H1 (cell line): ENCODE data around the gene CTNND2. TPM values are rescaled to one million over a fixed set of nuclear protein-coding genes. Genes with fewer than 3 reads are reported as not detected.

Source experiments
- CTCF ChIA-PET: fragments of 300-600 bp; sonication (Branson Sonifier 250); formaldehyde crosslinking; loops from one replicate; lab custom pipeline; 2021; ENCODE audit not compliant: partially characterized antibody; lab: Charles Lee
- POLR2A ChIA-PET: fragments of 300-600 bp; sonication (Branson Sonifier 250); formaldehyde crosslinking; loops from one replicate; lab custom pipeline; 2021; ENCODE audit warnings: inconsistent platforms; ENCODE audit not compliant: partially characterized antibody; lab: Charles Lee
- DNase-seq, 2 experiments: peaks; one replicate each; pipeline versions ENCODE4 v3.0.0 to v3.0.0-alpha.2; 2010 to 2022; ENCODE audit warnings: low spot score in 2 of 2, low read depth in 1 of 2, mixed read lengths in 1 of 2
- FAIRE-seq: peaks from 2 replicates; lab custom pipeline; 2011; peaks lifted over from hg19 to GRCh38; lab: Jason Lieb, UNC
- H2AFZ ChIP-seq: 2 replicates; pipeline ENCODE4 v1.8.1; 2012; ENCODE audit warnings: low read length, inconsistent platforms
- H2AK5ac ChIP-seq: 2 replicates; pipeline ENCODE4 v1.6.1; 2013; ENCODE audit warnings: low read depth, low read length
- H2BK120ac ChIP-seq: replicated peaks from 2 replicates; pipeline ENCODE3; 2013; ENCODE audit warnings: low read depth, low read length, inconsistent platforms
- H2BK12ac ChIP-seq: 2 replicates; pipeline ENCODE4 v1.6.1; 2013; ENCODE audit warnings: low read depth, low read length
- H2BK15ac ChIP-seq: 2 replicates; pipeline ENCODE4 v1.6.1; 2013; ENCODE audit warnings: low read length
- H2BK20ac ChIP-seq: 2 replicates; pipeline ENCODE4 v1.6.1; 2013; ENCODE audit warnings: low read length
- H2BK5ac ChIP-seq: 2 replicates; pipeline ENCODE4 v1.6.1; 2013; ENCODE audit warnings: low read depth, low read length
- H3K14ac ChIP-seq: 2 replicates; pipeline ENCODE4 v1.6.1; 2013; ENCODE audit warnings: inconsistent platforms; ENCODE audit not compliant: insufficient read length
- H3K18ac ChIP-seq: 2 replicates; pipeline ENCODE4 v1.6.1; 2013; ENCODE audit warnings: low read length; ENCODE audit errors: extremely low read depth
- H3K23ac ChIP-seq: 2 replicates; pipeline ENCODE4 v1.6.1; 2013; ENCODE audit warnings: inconsistent platforms; ENCODE audit not compliant: insufficient read length
- H3K23me2 ChIP-seq: 2 replicates; pipeline ENCODE4 v1.6.1; 2013; ENCODE audit warnings: low read depth, low read length
- H3K27ac ChIP-seq: 2 replicates; pipeline ENCODE4 v1.6.1; 2011; ENCODE audit warnings: low read depth, low read length, inconsistent platforms
- H3K27me3 ChIP-seq, 4 experiments: replicated peaks in 1 of 4; 1 replicate in 1 of 4; 2 replicates in 3 of 4; pipeline versions ENCODE4 v1.6.1 to v1.8.1; 2011 to 2013; ENCODE audit warnings: low read length in 3 of 4, mild to moderate bottlenecking in 3 of 4, inconsistent platforms in 2 of 4, mixed read lengths in 2 of 4, moderate library complexity in 1 of 4; ENCODE audit not compliant: control insufficient read depth in 3 of 4, insufficient read depth in 3 of 4; ENCODE audit errors: extremely low read depth in 1 of 4
- H3K36me3 ChIP-seq, 4 experiments: 2 replicates each; pipeline versions ENCODE4 v1.6.1 to v1.8.1; 2011 to 2013; ENCODE audit warnings: mild to moderate bottlenecking in 4 of 4, low read length in 3 of 4, moderate library complexity in 2 of 4, control low read depth in 1 of 4, inconsistent platforms in 1 of 4; ENCODE audit not compliant: insufficient read depth in 4 of 4, control insufficient read depth in 2 of 4
- H3K4ac ChIP-seq: replicated peaks from 2 replicates; pipeline ENCODE3; 2013; ENCODE audit warnings: low read length, low read depth, mixed read lengths, inconsistent platforms; ENCODE audit not compliant: insufficient read length
- H3K4me1 ChIP-seq, 4 experiments: replicated peaks in 1 of 4; 1 replicate in 1 of 4; 2 replicates in 3 of 4; pipeline versions ENCODE4 v1.6.1 to v1.8.1; 2011 to 2013; ENCODE audit warnings: low read length in 3 of 4, inconsistent platforms in 2 of 4, mixed read lengths in 1 of 4; ENCODE audit not compliant: insufficient read depth in 4 of 4, control insufficient read depth in 3 of 4
- H3K4me2 ChIP-seq, 2 experiments: 2 replicates each; pipeline versions ENCODE4 v1.6.1 to v1.8.1; 2011 to 2013; ENCODE audit warnings: low read depth in 2 of 2, low read length in 2 of 2, control low read depth in 1 of 2, inconsistent platforms in 1 of 2, mild to moderate bottlenecking in 1 of 2; ENCODE audit not compliant: insufficient read depth in 1 of 2
- H3K4me3 ChIP-seq, 4 experiments: fragments of 200-600, 300-600 bp in 1 of 4; sonication (generic), shearing (Covaris generic), sonication (Bioruptor Twin) in 1 of 4; 2 replicates each; pipeline versions ENCODE4 v1.5.1 to v1.8.1; 2011 to 2016; ENCODE audit warnings: low read length in 4 of 4, low read depth in 3 of 4, control low read depth in 2 of 4, inconsistent platforms in 2 of 4, mild to moderate bottlenecking in 2 of 4, mixed read lengths in 1 of 4, moderate library complexity in 1 of 4; ENCODE audit not compliant: insufficient read depth in 2 of 4; ENCODE audit errors: extremely low read depth in 1 of 4
- H3K56ac ChIP-seq: replicated peaks from 2 replicates; pipeline ENCODE3; 2013; ENCODE audit warnings: low read depth, mild to moderate bottlenecking, mixed read lengths, low read length, inconsistent platforms; ENCODE audit not compliant: insufficient read length
- H3K79me1 ChIP-seq: 2 replicates; pipeline ENCODE4 v1.6.1; 2013; ENCODE audit warnings: low read depth, low read length, control low read depth
- H3K79me2 ChIP-seq, 2 experiments: 2 replicates each; pipeline versions ENCODE4 v1.6.1 to v1.8.1; 2012 to 2013; ENCODE audit warnings: low read length in 2 of 2, mild to moderate bottlenecking in 2 of 2, inconsistent platforms in 1 of 2; ENCODE audit not compliant: insufficient read depth in 2 of 2, control insufficient read depth in 1 of 2
- H3K9ac ChIP-seq, 4 experiments: replicated peaks in 1 of 4; 1 replicate in 1 of 4; 2 replicates in 3 of 4; pipeline versions ENCODE4 v1.6.1 to v1.8.1; 2011 to 2013; ENCODE audit warnings: low read depth in 3 of 4, low read length in 3 of 4, control low read depth in 2 of 4, mild to moderate bottlenecking in 2 of 4, moderate library complexity in 2 of 4, inconsistent platforms in 1 of 4; ENCODE audit errors: extremely low read depth in 1 of 4
- H3K9me3 ChIP-seq, 2 experiments: 2 replicates each; pipeline versions ENCODE4 v1.6.1 to v1.8.1; 2012 to 2013; ENCODE audit warnings: mild to moderate bottlenecking in 2 of 2, moderate library complexity in 2 of 2, control low read depth in 1 of 2, inconsistent platforms in 1 of 2, low read depth in 1 of 2, low read length in 1 of 2, mixed read lengths in 1 of 2; ENCODE audit not compliant: insufficient read depth in 2 of 2
- H4K20me1 ChIP-seq, 2 experiments: replicated peaks in 1 of 2; 2 replicates each; pipeline versions ENCODE3 to v1.8.1; 2011 to 2013; ENCODE audit warnings: inconsistent platforms in 2 of 2, low read length in 2 of 2, mild to moderate bottlenecking in 1 of 2; ENCODE audit not compliant: insufficient read depth in 2 of 2, control insufficient read depth in 1 of 2
- H4K5ac ChIP-seq: 2 replicates; pipeline ENCODE4 v1.6.1; 2013; ENCODE audit warnings: low read length, low read depth, mixed read lengths, inconsistent platforms; ENCODE audit not compliant: insufficient read length
- H4K8ac ChIP-seq: 2 replicates; pipeline ENCODE4 v1.8.0; 2013; ENCODE audit warnings: mild to moderate bottlenecking, moderate library complexity, low read length, inconsistent platforms; ENCODE audit not compliant: insufficient read depth; ENCODE audit errors: extremely low read depth
- H4K91ac ChIP-seq: replicated peaks from 2 replicates; pipeline ENCODE3; 2013; ENCODE audit warnings: low read length, mixed read lengths, inconsistent platforms; ENCODE audit not compliant: insufficient read length
- BCL11A ChIP-seq, 2 experiments: IDR thresholded peaks; one replicate each; pipeline ENCODE4 v1.6.1; 2011; ENCODE audit warnings: low read depth in 2 of 2, low read length in 2 of 2, mild to moderate bottlenecking in 2 of 2
- HDAC2 ChIP-seq, 2 experiments: fragments of 300-600 bp in 1 of 2; sonication (generic) in 1 of 2; IDR thresholded peaks; 2 replicates each; pipeline ENCODE4 v1.6.1; 2011 to 2012; ENCODE audit warnings: low read depth in 2 of 2, low read length in 2 of 2, mild to moderate bottlenecking in 2 of 2, moderate library complexity in 2 of 2, borderline replicate concordance in 1 of 2, inconsistent platforms in 1 of 2
- KDM4A ChIP-seq: IDR thresholded peaks from one replicate; pipeline ENCODE4 v1.7.1; 2012; ENCODE audit warnings: low read depth, mild to moderate bottlenecking, moderate library complexity, low read length, inconsistent platforms; ENCODE audit not compliant: severe bottlenecking
- KDM5A ChIP-seq: fragments of 200-600 bp; IDR thresholded peaks from 2 replicates; pipeline ENCODE4 v1.7.1; 2012; ENCODE audit warnings: mild to moderate bottlenecking, low read length, inconsistent platforms, mixed read lengths
- SP2 ChIP-seq: IDR thresholded peaks from 2 replicates; pipeline ENCODE4 v1.6.1; 2012; ENCODE audit warnings: mild to moderate bottlenecking, low read length, inconsistent platforms
- SUZ12 ChIP-seq: fragments of 200-600 bp; sonication (generic); IDR thresholded peaks from 2 replicates; pipeline ENCODE4 v1.6.1; 2012; ENCODE audit warnings: mild to moderate bottlenecking, inconsistent platforms, low read length, moderate library complexity, mixed read lengths
- TAF1 ChIP-seq: IDR thresholded peaks from 2 replicates; pipeline ENCODE4 v1.6.1; 2011; ENCODE audit warnings: mild to moderate bottlenecking, low read depth, low read length
- WGBS, 2 experiments: shearing (Covaris generic) in 1 of 2; methylation state at CpG; one replicate each; pipeline versions ENCODE4 v1.1.6 to v1.1.7; 2013 to 2015; ENCODE audit warnings: low lambda C conversion rate in 2 of 2, mixed read lengths in 2 of 2, inconsistent platforms in 1 of 2, low coverage in 1 of 2, missing lambda C conversion rate in 1 of 2; ENCODE audit not compliant: insufficient replicate concordance in 2 of 2, insufficient coverage in 1 of 2, insufficient read length in 1 of 2; ENCODE audit errors: extremely low coverage in 1 of 2, missing lambda C conversion rate in 1 of 2; 5-methylcytosine and 5-hydroxymethylcytosine counted together
- polyA plus RNA-seq, 7 experiments: library from polyadenylated mRNA; depleted of rRNA in 3 of 7; stranded (reverse) in 5 of 7; unstranded in 2 of 7; fragments of >200 nt in 5 of 7; fragments of 200-250 nt in 2 of 7; gene quantifications; 1 replicate in 5 of 7; 2 replicates in 1 of 7; 4 replicates in 1 of 7; pipeline versions ENCODE4 v1.2.1 to v1.2.3, GENCODE V29; 2011 to 2013; ENCODE audit warnings: missing spikeins in 2 of 7, mixed read lengths in 2 of 7
- total RNA-seq: library from RNA; stranded (reverse); fragmentation: NEBNext Ultra II Directional; extraction: Animal tissue kit (Norgen Biotek cat#: 25700); gene quantifications from 2 replicates; pipeline ENCODE4 v1.2.1, GENCODE V29; 2021
- TF ChIP-seq, protein P1 (sequence below): IDR thresholded peaks from 2 replicates; pipeline ENCODE4 v1.6.1; 2012; ENCODE audit warnings: inconsistent platforms

The CTNND2 gene
- total and polyA plus RNA-seq, 2 of the 8 experiments (the other 6 are each of a cell fraction or from before 2014, with no cell fraction given): 7.4 to 14.2 TPM

DNA sequence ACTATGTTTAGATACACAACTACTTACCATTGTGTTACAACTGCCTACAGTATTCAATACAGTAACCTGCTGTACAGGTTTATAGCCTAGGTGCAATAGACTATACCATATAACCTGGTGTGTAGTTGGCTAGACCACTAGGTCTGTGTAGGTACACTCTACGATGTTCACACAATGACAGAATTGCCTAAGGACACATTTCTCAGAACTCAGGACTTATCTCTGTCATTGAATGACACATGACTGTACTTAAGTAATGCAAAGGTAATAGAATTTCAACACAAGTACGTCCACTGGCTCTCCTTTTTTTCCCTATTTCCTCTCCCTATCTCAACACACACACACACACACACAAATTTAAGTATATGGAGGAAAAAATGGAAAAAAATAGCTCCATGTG, 385.6 kb downstream of the CTNND2 start:
- WGBS, 2 experiments: 89% methylated on average over 2 of the region's 2 CpGs; no CpG with 5 or more reads in 1 of the 2 experiments
- TF ChIP-seq SUZ12 (no peak), TAF1 (no peak), HDAC2 (IDR thresholded peaks at IDR 0.05; ENCODE audit: borderline replicate concordance in 1 of 2, low read depth in 2 of 2, low read length in 2 of 2) (no peak), BCL11A (IDR thresholded peaks at IDR 0.05; ENCODE audit: low read depth in 2 of 2, low read length in 2 of 2) (no peak), SP2 (no peak), KDM4A (no peak), KDM5A (no peak)
- TF ChIP-seq, protein P1, sequence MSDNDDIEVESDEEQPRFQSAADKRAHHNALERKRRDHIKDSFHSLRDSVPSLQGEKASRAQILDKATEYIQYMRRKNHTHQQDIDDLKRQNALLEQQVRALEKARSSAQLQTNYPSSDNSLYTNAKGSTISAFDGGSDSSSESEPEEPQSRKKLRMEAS: no peak
- Histone ChIP-seq H3K27me3 (no peaks in the 10 kb centered on the region), H3K9ac (no peak overlapping the region), H3K23ac (no peak overlapping the region), H3K79me2 (no peaks in the 10 kb centered on the region), H3K36me3 (no peaks in the 10 kb centered on the region), H3K14ac (no peak overlapping the region), H2AK5ac (no peak overlapping the region), H3K4ac (no peak overlapping the region), H3K4me3 (no peak overlapping the region), H2BK5ac (no peak overlapping the region), H2BK20ac (no peak overlapping the region), H4K8ac (no peak overlapping the region), H2BK15ac (no peak overlapping the region), H4K5ac (no peak overlapping the region), H3K18ac (no peak overlapping the region), H2BK12ac (no peak overlapping the region), H4K91ac (no peak overlapping the region), H3K4me1 (no peaks in the 10 kb centered on the region), H2AFZ (no peak overlapping the region), H4K20me1 (no peaks in the 10 kb centered on the region), H2BK120ac (no peak overlapping the region), H3K27ac (no peak overlapping the region), H3K23me2 (no peaks in the 10 kb centered on the region), H3K4me2 (no peak overlapping the region), H3K79me1 (no peaks in the 10 kb centered on the region), H3K9me3 (no peaks in the 10 kb centered on the region), H3K56ac (no peak overlapping the region)
- DNase-seq (no peak), FAIRE-seq (no peak)
- POLR2A ChIA-PET: no interaction called here
- CTCF ChIA-PET: no interaction called here
